Peyer's patch (tissue), 4 donors: Measurements from ENCODE around the gene GTF3C2. TPM values are rescaled to one million over a fixed set of nuclear protein-coding genes. Genes with fewer than 3 reads are reported as not detected.

Experiments
- DNase-seq, 3 donors: peaks; one replicate each; pipeline ENCODE4 v3.0.0-alpha.2; 2017 to 2019
- H3K27ac ChIP-seq, 4 donors: fragments of 200-600 bp; sonication (generic); one replicate each; pipeline ENCODE4 v1.5.1; 2016 to 2019
- H3K27me3 ChIP-seq, 2 donors: fragments of 200-600 bp; sonication (generic); one replicate each; pipeline ENCODE4 v1.5.1; 2019
- H3K36me3 ChIP-seq, 3 donors: fragments of 200-600 bp; sonication (generic); one replicate each; pipeline ENCODE4 v1.5.1; 2016 to 2019
- H3K4me1 ChIP-seq, 4 donors: fragments of 200-600 bp; sonication (generic); one replicate each; pipeline ENCODE4 v1.5.1; 2016 to 2019
- H3K4me3 ChIP-seq, 4 donors: fragments of 200-600 bp; sonication (generic); 1 replicate in 3 of 4; 2 replicates in 1 of 4; pipeline ENCODE4 v1.5.1; 2016 to 2019; ENCODE audit warnings: mild to moderate bottlenecking in 1 of 4
- H3K9me3 ChIP-seq, 4 donors: fragments of 200-600 bp; sonication (generic); one replicate each; pipeline ENCODE4 v1.5.1; 2016 to 2019; ENCODE audit warnings: mild to moderate bottlenecking in 1 of 4
- CTCF ChIP-seq, 6 experiments: fragments of 450-650 bp in 4 of 6; fragments of 200-600 bp in 2 of 6; sonication (generic) in 1 of 6; IDR thresholded peaks; one replicate each; pipeline ENCODE4 v1.5.1; 2017 to 2019; ENCODE audit warnings: antibody characterized with exemption in 6 of 6, mild to moderate bottlenecking in 3 of 6, moderate library complexity in 1 of 6
- POLR2A ChIP-seq, 2 donors: fragments of 450-650 bp; IDR thresholded peaks; one replicate each; pipeline ENCODE4 v1.5.1; 2017; ENCODE audit warnings: antibody characterized with exemption in 2 of 2, mild to moderate bottlenecking in 2 of 2, moderate library complexity in 2 of 2
- total RNA-seq, 4 donors: library from RNA; depleted of rRNA; stranded (reverse); fragments of >200 nt; gene quantifications; one replicate each; pipeline ENCODE4 v1.1.0, GENCODE V29; 2016

The GTF3C2 gene
- total RNA-seq, 4 donors from 2014 or later = 59.0 to 111 (median 74.6) TPM

GRCh38 chr2:27373567-27373966 is 17.0 kb upstream of the GTF3C2 start:
- H3K4me1 ChIP-seq = peaks cover 0 to 31% (median 11%) of the 10 kb centered on the region in 4 donors
- TF ChIP-seq POLR2A (IDR thresholded peaks at IDR 0.05) (no peak), CTCF (IDR thresholded peaks at IDR 0.05) (no peak)
- no peaks in the 10 kb centered on the region for H3K27me3 ChIP-seq
- H3K36me3 ChIP-seq = peaks cover 0 to 60% (median 0%) of the 10 kb centered on the region in 3 donors
- DNase-seq = no peak
- H3K27ac ChIP-seq = no peak overlapping the region
- H3K9me3 ChIP-seq = no peaks in the 10 kb centered on the region
- no peak overlapping the region for H3K4me3 ChIP-seq

GRCh38 chr2:27372937-27373336 is 16.4 kb upstream of the GTF3C2 start:
- H3K27ac ChIP-seq = no peak overlapping the region
- TF ChIP-seq POLR2A (IDR thresholded peaks at IDR 0.05) (no peak), CTCF (IDR thresholded peaks at IDR 0.05) (no peak)
- H3K36me3 ChIP-seq = peaks cover 0 to 60% (median 0%) of the 10 kb centered on the region in 3 donors

GRCh38 chr2:27370816-27371620 is 14.5 kb upstream of the GTF3C2 start:
- peak overlapping the region; percentile 74 to 90 (median 88) for H3K27ac ChIP-seq
- H3K27me3 ChIP-seq = no peaks in the 10 kb centered on the region
- H3K4me3 ChIP-seq = peak overlapping the region; percentile 77 to 89 (median 78)
- TF ChIP-seq POLR2A (IDR thresholded peaks at IDR 0.05) (peak; percentile 17 to 60), CTCF (IDR thresholded peaks at IDR 0.05) (no peak)
- H3K9me3 ChIP-seq = no peaks in the 10 kb centered on the region
- peak; percentile 58 to 68 (median 58) for DNase-seq
- peaks cover 0 to 27% (median 11%) of the 10 kb centered on the region in 4 donors for H3K4me1 ChIP-seq
- H3K36me3 ChIP-seq = peaks cover 0 to 60% (median 4%) of the 10 kb centered on the region in 3 donors

More at GRCh38 chr2:27372937-27373336, 16.4 kb upstream of the GTF3C2 start:
- H3K9me3 ChIP-seq = no peaks in the 10 kb centered on the region
- H3K4me3 ChIP-seq = no peak overlapping the region
- no peaks in the 10 kb centered on the region for H3K27me3 ChIP-seq
- H3K4me1 ChIP-seq = peaks cover 0 to 27% (median 11%) of the 10 kb centered on the region in 4 donors
- DNase-seq = no peak

- peaks cover 0 to 60% (median 4%) of the 10 kb centered on the region in 3 donors for H3K36me3 ChIP-seq
- peak; percentile 97 to 100 (median 100) for DNase-seq
These were observed 13.7 kb upstream of the GTF3C2 start, which contains the start of the genes EIF2B4 and SNX17 for GRCh38 chr2:27370026-27370815. Gene EIF2B4, minus strand, starts transcription at chr2:27370338. Its CDS starts 24 bp downstream, at chr2:27370314. Gene SNX17, plus strand, starts transcription at chr2:27370616. Its CDS starts 128 bp downstream, at chr2:27370744.

More at GRCh38 chr2:27370026-27370815, 13.7 kb upstream of the GTF3C2 start, which contains the start of the genes EIF2B4 and SNX17:
- peaks cover 0 to 27% (median 11%) of the 10 kb centered on the region in 4 donors for H3K4me1 ChIP-seq
- TF ChIP-seq POLR2A (IDR thresholded peaks at IDR 0.05) (peak; percentile 44 to 55), CTCF (IDR thresholded peaks at IDR 0.05) (peak; percentile 53 to 85 (median 71))
- no peaks in the 10 kb centered on the region for H3K9me3 ChIP-seq
- H3K27me3 ChIP-seq = no peaks in the 10 kb centered on the region
- H3K4me3 ChIP-seq = peak within 1 kb of the TSS; percentile 77 to 89 (median 78)
- H3K27ac ChIP-seq = peak within 1 kb of the TSS; percentile 87 to 90 (median 90)
